NCI-H1694 treated with DMSO at 0.1 percent for 48 hours (cell line): ENCODE measurements around the gene AURKA.
"Not testable (repeated sequence)": the region's sequence is repeated elsewhere in the genome, so short reads cannot be mapped to it uniquely, and the experiment has no call there.

Experiments
- DNase-seq: peaks from one replicate; lab custom pipeline; 2025; lab: John Stamatoyannopoulos, UW

Gene AURKA

DNA sequence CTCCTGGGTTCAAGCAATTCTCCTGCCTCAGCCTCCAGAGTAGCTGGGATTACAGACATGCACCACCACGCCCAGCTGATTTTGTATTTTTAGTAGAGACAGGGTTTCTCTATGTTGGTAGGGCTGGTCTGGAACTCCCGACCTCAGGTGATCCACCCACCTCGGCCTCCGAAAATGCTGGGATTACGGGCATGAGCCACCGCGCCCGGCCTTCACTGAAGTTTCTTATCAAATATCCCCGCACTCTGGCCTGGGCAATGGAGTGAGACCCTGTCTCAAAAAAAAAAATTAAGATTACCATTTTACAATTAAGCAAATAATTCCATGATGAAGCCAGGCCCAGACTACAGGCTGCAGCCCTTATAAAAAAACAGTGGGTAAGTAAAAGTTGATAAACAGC lies 1.6 kb downstream of the AURKA start:
- DNase-seq = not testable (repeated sequence)

DNA sequence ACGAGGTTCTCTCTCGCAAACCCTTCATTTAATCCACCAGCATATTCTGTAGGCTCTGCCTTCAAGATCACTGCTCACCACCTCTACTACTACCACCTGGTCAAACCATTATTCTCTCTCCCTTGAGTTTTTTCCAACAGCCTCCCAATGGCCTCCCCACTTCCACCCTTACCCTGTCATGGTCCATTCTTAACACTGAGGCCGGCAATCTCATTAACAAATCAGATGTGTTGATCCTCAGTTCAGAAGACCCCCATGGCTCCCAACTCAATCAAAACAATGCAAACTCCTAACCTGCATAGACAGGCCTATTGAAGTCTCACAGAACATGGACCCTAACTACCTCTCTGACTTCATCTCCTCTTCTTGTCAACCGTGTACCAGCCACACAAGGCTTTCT lies 2.2 kb downstream of the AURKA start:
- no peak for DNase-seq

DNA sequence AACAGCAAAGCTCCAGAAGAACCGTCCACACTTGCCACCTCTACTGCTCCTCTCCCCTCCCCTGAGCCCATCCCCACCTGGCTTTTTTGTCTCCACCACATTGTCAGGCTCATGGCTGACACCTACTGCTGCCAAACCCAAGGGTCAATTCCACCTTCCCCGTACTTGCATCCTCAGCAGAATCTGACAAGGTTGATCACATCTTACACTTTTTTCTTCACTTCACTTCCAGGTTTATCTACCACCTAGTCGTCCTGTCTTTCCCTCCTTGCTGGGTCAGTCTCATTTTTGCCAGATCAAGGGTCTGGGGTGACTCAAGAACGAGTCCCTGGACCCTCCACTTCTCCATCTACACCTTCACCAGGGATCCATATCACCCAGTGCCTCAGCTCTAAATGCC lies 3.1 kb downstream of the AURKA start:
- no peak for DNase-seq

DNA sequence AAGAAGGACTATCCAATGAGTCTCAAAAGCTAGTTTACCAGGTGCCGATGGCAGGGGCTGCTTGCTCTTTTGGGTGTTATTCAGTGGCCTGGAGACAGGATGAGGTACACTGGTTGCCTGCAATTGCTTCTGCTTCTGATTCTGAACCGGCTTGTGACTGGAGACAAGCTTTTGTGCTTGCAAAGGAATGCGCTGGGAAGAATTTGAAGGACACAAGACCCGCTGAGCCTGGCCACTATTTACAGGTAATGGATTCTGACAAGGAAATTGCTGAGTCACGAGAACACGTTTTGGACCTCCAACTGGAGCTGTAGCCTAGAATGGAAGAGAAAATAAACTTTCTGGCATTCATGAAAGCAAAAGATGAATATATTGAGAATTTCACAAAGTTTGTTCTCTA lies 5.8 kb downstream of the AURKA start:
- no peak for DNase-seq

DNA sequence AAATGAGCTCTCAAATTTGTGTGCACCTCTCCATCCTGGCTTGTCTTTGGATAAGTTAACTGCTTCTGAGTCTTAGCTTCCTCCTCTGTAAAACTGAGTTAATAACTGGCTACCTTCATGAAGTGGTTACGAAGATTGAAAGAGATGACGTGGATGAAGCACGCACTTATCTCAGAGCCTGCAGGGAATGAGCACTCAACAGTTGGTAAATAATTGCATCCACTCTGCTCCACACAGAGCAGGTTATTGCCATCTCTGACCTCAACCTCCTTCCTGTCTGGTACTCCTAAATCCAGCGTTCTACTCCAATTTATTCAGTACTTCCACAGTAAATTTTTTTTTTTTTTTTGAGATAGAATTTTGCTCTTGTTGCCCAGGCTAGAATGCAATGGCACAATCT lies 6.9 kb downstream of the AURKA start:
- no peak for DNase-seq

DNA sequence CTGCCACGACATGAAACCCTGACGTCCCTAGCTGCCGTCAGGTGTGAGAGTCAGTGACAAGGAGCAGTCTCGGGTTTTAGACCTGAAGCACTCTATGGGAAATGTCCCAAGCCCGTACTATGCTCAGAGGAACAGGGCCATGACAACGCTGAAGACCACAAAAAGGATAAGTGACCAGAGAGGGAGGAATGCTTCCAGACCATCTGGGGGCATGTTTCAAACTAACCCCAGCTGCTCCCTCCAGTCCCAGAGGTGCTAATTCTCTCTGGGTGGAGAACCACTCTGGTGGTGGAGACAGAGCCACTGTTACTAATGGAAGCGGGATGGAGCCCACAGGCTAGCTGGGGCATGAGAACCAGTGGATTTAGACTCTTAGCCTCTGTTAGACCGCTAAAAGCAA lies 8.7 kb downstream of the AURKA start:
- DNase-seq = no peak

DNA sequence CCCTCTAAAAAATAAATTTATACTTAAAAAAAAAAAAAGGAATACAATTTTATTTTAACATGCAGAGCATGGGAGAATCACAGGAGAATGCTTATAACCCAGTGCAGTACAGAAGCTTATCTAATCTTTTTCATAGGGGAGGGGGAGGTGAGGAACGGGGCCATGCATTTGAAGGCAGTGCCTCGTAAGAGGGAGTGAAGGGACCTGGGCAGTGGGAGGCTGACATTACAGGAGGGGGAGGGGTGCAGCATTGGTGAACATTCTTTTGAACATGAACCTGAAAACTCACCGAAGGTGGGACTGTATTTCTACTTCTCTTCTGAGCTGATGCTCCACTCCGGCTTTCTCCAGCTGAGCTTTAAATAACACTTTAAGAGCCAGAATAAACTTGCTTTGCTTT lies 9.3 kb downstream of the AURKA start:
- no peak for DNase-seq

DNA sequence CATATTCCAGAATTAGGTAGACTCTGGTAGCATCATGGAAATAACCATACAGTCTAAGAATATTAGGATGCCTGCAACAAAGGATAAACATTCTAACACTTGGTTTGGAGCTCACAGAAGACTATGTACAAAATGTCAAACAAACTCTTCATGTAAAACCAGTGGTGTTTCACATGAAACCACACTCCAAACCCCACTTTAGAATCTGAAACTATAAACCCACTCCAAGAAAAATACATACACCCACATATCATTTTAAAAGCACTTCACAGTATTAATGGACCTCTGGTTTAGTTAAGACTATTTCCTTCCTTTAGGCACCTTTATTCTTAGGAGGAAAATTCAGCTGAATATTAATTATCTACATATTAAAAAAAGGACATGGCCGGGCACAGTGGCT lies 10.5 kb downstream of the AURKA start:
- DNase-seq = no peak

DNA sequence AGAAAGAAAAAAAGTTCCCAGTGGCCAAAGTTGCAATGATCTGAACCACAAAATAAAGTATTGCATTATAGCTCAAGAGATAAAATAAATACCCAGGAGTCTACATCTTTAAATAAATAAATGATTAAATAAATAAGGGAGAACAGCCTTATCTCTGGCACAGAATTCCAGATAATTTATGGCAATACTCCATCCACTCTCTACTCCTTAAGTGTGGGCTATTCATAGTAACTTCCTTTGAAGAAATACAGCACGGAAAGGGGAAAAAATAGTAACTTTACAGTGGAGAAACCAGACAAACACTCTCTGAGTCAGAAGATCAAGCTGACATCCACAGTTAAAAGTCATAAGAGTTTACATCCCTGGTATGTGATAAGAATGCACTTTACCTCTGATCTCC lies 11.6 kb downstream of the AURKA start:
- DNase-seq = no peak

DNA sequence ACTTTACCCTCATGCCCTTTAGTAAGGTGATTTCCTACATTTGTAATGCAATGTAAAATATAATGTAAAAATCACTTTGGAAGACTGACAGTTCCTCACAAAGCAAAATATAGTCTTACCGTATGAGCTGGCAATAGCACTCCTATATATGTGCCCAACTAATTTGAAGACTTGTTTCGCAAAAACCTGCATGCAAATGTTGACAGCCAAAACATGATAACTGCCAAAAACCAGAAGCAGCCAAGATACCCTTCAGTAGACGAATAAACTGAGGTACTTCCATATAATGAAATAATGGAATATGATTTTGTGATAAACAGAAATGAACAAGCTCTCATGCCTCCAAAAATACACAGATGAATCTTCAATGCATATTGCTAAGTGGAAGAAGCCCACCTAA lies 13.6 kb downstream of the AURKA start:
- no peak for DNase-seq

DNA sequence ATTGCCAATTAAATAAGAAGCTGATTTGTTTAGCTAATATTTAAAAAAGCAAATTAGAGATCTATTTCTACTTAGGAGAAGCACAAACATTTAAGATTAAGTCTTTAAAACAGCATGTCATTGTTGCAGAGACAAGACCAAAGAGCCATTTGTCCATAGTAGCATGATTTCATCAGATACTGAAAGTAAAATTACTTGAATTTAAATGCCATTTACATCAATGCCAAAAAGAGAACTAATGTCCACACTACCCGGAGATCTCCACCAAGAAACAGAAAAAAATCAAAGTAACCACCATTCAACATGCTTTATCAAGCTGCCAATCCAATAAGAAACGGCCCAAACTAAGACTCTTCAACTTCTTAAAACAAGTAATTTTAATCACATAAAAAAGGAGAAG lies 15.7 kb downstream of the AURKA start:
- no peak for DNase-seq

DNA sequence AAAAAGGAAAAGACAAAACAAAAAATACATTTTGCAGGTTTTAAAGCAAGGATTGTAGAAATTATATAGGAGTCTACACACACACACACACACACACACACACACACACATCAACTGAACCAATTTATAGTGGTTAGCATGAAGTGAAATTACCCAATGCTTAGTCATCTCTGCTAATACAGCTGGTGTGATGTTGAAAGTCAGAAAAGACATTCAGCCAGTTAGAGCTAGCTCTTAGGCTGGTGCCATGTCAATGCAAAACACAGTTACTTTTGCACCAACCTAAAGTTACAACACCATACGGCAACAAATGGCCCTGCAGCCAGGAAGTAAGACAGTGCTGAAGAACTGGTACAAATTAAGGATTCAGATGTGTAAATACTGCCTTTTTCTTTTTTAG lies 18.1 kb downstream of the AURKA start:
- peak; percentile 2 for DNase-seq

DNA sequence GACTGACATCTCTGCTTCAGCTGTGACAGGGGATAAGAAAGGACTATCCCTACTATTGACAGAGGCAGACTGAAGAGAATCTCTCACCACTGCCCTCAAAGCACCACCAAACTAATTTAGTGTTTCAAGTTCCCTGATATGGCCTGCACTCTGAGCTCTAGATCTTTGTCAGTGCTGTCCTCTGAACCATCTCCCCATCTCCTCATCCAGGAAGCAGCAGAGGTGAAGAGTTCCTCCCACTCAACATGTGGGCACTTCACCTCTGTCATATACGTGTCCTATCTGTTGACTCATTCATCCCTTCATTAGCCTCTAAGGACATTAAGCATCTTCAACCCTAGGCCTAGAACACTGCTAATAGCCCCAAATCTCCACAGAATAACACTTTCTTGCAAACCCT lies 19.2 kb downstream of the AURKA start:
- no peak for DNase-seq

DNA sequence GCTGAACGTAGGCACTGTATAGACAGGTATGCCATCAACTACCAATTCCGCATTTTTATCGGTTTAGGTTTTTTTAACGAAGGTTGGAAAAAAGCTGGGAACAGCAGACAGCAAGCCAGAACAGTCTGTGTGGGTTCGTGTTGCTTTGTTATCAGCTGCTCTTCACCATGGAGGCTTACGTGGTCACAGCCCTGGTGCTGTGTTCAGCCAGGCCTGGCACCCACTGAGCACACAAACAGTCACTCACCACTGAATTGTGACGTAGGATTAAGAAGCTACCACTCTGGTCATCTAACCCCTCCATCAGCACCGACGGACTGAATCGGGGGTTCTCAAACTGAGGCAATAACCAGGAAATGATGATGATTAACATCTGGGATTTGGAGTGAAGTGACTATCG lies 20.0 kb downstream of the AURKA start:
- no peak for DNase-seq

DNA sequence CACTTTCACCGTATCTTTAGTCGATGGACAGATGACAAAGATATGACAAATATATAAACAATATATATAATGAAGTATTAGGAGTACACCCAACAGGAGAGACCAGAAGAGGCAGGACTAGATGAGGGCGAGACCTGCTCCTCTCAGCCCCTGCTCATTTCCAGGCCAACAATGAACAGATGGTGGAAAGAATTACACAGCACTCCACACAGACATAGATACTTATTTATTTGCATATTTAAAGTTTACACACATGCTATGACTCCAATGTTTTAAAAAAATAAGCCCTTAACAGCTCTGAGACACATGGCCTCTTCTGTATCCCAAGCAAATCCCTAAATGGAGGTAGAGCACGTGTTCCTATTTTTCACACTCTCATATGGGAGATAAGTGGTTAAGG lies 22.8 kb downstream of the AURKA start:
- no peak for DNase-seq

DNA sequence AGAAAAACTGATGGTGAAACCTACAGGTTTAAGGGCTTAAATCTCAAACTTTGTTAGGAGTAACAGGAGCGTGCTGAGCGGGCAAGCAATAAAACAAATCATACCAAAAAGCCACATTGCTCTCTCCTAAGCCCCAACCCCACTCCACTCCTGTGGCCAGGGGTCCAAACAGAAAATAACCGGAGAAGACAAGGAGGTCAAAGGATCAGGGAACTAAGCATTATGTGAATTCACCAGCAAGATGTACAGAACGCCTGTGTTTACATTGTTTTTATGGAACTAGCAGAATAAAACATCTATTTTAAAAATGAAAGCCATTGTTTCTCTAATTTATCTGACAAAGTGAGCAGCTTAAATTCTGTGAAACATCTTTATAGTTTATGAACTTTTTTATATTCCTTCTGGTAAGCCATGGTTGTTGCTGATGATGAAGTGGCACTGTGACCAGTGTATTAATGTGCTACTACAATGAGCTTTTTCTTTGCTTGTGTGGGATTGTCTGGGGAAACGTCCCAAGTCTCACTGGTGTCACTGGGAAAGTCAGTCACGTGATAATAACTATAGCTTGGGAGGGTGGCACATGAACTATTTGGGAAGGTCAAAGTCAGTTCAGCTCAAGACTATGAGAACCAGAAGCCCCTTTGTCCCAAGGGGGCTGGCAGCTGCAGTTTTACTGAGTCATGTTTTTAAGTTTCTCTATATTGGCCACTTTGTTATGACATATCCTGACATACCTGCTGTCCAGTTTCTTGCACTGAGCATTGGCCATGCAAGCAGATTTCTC lies 23.5 kb downstream of the AURKA start:
- DNase-seq = no peak

DNA sequence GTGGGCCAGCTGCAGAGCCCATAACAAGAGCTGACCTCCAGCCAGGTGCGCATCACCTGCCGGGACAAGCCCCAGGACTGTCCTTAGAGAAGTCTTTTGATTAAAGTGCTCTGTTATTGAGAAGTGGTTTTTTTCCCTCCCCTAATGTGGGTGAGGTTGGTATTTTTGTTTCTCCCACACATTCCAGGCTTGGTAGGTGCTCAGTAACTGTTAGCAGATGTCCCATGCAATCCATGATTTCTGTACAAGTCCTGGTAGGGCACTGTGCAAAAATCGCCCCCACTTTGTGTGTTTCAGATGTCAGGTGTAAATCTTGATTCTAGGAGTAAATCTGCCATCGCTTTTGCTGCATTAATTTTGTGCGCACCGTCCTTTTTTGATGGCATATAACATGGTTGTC lies 28.5 kb downstream of the AURKA start:
- no peak for DNase-seq

DNA sequence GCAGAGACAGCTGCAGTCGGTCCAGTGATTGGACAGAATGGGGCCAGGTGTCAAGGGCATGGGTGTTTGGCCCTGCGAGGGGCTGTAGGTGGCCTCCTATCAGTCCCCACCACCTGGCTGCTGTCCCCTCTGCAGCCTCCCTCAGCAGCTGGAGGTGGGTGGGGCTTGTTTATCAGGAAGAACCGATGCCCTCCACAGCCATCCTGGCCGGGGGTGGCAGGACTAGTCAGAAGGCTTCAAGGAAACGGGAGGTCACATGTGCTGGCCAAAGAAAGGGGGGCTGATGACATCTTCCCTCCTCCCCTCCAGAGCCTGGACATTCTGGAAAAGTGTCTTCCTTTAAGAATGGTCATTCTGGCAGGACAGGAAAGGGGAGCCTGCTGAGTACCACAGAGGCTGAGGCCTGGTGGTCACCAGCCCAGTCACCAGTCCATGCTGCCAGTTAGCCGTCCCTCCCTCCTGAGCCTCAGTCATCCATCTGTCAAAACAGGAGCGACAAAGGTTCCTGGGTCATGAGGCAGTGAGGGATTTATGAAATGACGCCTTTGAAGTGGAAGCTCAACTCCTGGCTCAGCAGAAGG lies 29.1 kb downstream of the AURKA start:
- DNase-seq = no peak

DNA sequence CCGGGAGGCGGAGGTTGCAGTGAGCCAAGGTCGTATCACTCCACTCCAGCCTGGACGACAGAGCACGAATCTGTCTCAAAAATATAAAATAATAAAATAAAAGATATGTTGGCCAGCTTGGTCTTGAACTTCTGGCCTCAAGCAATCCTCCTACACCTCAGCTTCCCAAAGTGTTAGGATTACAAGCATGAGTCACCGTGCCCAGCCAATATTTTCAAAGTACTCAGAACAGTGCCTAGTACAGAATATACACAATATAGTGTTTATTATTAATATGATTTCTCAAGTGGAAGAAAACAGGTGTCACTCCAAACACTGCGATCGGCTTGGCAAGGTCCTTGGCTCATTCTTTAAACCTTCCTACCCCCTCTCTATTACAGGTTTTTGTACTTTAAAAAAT lies 30.1 kb downstream of the AURKA start:
- DNase-seq = no peak

DNA sequence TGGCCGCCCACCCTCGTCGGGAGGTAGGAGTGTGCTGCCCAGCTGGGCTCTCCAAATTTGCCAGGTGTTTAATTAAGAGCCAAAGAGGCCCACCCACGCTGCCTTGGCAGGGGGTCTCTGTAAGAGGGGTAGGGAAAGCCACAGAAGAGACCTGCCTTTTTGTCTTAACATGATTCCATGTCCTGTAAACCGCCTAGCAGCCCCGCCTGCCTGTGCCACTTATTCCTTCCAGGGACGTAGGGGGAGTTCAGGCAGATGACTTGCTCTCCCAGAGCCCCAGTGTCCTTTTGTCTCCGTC lies 31.2 kb downstream of the AURKA start:
- DNase-seq = no peak

DNA sequence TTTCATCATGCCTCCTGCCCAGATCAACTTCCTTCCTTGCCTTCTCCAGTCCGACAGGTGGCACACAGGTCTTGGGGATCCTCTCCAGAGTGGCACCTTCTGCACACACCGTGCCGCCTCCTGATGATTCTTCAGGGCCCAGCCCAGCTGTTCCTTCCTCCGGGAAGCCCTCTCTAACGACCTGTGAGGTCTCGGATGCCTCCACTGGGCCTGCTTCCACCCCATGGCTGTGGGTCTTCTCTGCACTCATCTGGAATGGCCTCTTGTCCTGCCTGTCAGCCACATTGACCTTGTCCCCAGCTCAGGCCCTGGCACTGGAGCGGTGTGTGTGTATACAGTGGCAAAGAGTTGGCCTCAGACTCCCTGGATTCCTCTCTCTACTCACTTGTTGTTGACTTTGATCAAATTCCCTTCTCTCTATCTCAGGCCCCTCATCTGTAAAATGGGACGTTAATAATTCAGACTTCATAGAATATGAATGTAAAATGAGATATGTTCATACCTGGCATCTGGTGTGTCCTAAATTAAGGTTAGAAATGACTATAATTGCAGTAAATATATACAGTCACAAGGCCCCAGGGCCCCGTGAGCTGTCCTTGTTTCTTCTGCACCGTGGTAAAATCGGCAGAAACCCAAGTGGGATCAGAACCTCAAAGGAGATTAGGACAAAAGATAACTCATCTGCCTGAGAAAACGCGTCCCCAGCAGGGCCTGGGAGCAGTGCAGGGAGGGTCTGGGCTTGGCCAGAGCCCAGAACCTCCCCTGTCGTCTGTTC lies 31.7 kb downstream of the AURKA start:
- no peak for DNase-seq

DNA sequence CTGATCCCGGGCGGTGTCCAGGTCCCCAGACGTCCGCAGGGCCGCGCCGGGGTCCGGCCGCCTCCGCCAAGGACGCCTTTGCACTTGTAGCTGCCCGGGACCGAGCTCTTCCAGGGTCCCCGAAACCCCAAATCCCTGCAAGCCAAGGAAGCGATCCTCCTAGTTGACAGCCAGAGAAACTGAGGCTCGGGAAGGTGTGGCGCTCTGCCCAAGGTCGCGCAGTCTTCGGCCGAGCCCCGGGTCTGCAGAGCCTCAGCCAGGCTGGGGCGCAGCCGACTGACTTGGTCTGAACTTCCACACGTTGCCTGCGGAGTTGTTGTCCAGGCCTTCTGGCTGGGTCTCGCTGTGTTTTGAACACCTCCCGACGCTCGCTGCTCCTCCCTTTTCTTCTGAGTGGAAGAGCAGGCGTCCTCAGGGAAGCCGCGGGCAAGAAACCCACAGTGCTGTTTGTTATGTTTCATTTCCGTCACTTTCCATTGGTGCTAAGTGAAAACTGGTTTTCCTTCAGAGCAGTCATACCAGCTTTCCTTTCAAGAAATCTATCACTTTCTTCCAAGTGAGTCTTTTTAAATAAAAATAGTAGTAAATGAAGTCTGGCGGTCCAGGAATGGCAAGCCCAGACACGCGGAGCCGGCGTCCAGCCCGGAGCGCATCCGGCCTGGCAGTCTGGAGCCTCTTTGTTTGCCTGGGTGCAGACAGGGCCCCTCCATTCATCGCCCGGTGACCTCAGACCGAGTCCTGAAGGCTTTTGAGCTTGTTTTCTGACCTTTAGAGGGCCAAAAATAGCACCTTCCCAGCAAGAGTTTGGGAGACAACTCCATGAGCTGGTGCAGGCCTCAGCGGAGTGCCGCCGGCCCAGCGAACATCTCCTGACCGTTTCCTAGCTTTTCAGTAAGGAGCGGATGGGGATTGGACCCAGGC lies 32.5 kb downstream of the AURKA start:
- no peak for DNase-seq
